ENCODE data around the gene INPP5A. TPM values are rescaled to one million over a fixed set of nuclear protein-coding genes. Genes with fewer than 3 reads are reported as not detected.

The INPP5A gene
- total RNA-seq, 4 donors from 2014 or later = 31.2 to 51.8 (median 41.5) TPM

DNA sequence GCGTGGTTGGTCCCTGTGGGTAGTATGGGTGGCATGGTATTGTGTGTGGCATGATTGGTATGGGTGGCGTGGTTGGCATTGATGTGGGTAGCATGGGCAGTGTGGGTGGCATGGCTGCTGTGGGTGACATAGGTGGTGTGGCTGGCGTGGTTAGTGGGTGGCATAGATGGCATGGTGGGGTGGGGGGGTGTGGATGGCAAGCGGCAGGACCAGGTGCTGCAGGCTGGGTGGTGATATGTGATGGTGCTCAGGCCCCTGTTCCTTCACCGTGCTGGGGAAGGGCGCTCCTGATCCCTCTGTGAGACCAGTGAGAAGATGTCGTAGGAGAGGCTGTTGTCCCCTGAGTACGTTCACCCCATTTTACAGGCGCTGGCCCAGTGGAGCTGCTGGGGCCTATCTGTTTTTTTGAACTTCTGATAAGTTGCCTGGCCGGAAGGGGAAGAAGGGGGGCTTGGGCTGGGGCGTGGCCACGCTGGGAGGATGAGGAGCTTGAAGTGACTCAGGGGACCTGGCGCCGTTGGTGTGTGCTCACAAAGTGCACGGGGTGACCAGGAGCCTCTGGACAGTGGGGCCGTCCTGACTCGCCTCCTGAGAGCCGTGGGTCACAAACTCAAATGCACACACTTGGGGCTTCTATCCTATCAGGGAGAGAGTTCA, 17.5 kb downstream of the INPP5A start:
- no peak for TF ChIP-seq POLR2A (IDR thresholded peaks at IDR 0.05)
- TF ChIP-seq, protein P1, sequence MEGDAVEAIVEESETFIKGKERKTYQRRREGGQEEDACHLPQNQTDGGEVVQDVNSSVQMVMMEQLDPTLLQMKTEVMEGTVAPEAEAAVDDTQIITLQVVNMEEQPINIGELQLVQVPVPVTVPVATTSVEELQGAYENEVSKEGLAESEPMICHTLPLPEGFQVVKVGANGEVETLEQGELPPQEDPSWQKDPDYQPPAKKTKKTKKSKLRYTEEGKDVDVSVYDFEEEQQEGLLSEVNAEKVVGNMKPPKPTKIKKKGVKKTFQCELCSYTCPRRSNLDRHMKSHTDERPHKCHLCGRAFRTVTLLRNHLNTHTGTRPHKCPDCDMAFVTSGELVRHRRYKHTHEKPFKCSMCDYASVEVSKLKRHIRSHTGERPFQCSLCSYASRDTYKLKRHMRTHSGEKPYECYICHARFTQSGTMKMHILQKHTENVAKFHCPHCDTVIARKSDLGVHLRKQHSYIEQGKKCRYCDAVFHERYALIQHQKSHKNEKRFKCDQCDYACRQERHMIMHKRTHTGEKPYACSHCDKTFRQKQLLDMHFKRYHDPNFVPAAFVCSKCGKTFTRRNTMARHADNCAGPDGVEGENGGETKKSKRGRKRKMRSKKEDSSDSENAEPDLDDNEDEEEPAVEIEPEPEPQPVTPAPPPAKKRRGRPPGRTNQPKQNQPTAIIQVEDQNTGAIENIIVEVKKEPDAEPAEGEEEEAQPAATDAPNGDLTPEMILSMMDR (IDR thresholded peaks at IDR 0.05) = no peak
- no peak for DNase-seq (ENCODE audit: low spot score in 2 of 2)
- 81 to 82% methylated on average over 18 of the region's 18 CpGs for WGBS, 2 donors

DNA sequence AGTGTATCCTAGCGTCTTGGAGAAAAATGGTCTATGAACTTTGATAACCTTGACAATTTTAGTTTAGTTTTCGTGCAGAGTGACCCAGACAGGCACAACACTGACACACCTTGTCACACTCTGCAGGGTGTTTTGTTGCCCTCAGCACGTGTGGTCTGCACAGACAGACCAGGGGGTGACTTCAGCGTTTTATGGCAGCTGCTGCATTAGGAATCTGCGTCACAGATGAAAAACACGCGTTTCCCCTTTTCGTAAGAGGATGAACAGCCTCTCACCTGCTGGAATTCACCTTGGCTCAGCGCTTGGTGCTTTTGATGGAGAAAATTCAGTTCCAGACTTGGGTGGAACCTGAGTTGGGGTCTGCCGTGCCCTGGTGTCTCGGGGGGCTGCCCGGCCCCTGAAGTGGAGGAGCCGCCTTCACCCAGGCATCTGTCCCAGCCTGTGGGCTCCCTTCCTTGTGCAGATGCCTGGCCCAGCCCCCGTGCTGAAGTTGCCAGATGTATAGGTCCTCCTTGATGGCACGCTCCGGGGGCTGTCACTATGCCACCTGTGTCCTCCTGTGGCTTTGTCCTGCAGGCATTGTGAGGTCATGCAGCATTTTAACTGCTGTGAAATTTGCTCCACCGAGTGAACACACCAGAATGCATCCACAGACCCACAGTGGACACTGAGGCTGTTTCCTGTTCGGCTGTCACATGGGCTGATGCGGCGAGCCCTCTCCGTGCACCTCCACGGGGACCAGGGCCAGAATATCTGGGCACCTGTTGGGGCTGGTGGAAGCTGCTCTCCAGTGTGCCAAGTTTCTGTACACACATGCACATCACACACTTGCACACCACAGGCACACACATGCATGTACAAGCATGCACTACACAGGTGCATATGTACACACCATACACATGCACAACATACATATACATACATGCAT, 18.3 kb downstream of the INPP5A start:
- no peak for DNase-seq (ENCODE audit: low spot score in 2 of 2)
- TF ChIP-seq, protein P1 (IDR thresholded peaks at IDR 0.05) = no peak
- TF ChIP-seq POLR2A (IDR thresholded peaks at IDR 0.05) = no peak
- intact Hi-C loops (cut with DNase I; ENCODE audit: low total_unique reads) = no loop called here
- WGBS, 2 donors = 80 to 86% methylated on average over 21 to 22 of the region's 22 CpGs
- no peak overlapping the region for H3K4me3 ChIP-seq (ENCODE audit: low read depth, poor library complexity, severe bottlenecking)

More for the DNA sequence above, 17.5 kb downstream of the INPP5A start:
- intact Hi-C loops (cut with DNase I; ENCODE audit: low total_unique reads) = no loop called here
- no peak overlapping the region for H3K4me3 ChIP-seq (ENCODE audit: low read depth, poor library complexity, severe bottlenecking)

DNA sequence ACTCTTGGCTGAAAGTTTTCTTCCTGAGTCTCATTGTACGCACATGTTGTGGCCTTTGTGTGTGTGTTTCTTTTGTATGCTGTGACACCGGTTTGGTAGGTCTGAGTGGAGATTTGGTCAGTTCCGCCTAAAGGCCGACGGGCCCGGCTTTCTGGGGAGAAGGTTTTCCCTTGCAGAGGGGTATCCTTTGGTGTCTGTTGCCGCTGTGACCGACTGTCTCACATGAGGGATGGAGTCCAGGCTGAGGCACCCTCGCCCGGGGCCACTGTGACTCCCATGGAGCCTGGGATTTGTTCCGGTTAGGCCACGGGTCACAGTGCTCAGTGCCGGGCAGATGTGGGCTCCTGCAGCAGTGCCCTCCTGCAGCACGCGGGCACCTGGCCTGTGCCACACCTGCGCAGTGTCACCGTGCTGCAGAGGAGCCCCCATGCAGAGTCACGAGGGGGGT, 19.4 kb downstream of the INPP5A start:
- H3K4me3 ChIP-seq (ENCODE audit: low read depth, poor library complexity, severe bottlenecking) = no peak overlapping the region
- DNase-seq (ENCODE audit: low spot score in 2 of 2) = no peak
- WGBS, 2 donors = 91 to 94% methylated on average over 17 to 18 of the region's 18 CpGs
- TF ChIP-seq, protein P1 (IDR thresholded peaks at IDR 0.05) = no peak
- no peak for TF ChIP-seq POLR2A (IDR thresholded peaks at IDR 0.05)
- intact Hi-C loops (cut with DNase I; ENCODE audit: low total_unique reads) = no loop called here

DNA sequence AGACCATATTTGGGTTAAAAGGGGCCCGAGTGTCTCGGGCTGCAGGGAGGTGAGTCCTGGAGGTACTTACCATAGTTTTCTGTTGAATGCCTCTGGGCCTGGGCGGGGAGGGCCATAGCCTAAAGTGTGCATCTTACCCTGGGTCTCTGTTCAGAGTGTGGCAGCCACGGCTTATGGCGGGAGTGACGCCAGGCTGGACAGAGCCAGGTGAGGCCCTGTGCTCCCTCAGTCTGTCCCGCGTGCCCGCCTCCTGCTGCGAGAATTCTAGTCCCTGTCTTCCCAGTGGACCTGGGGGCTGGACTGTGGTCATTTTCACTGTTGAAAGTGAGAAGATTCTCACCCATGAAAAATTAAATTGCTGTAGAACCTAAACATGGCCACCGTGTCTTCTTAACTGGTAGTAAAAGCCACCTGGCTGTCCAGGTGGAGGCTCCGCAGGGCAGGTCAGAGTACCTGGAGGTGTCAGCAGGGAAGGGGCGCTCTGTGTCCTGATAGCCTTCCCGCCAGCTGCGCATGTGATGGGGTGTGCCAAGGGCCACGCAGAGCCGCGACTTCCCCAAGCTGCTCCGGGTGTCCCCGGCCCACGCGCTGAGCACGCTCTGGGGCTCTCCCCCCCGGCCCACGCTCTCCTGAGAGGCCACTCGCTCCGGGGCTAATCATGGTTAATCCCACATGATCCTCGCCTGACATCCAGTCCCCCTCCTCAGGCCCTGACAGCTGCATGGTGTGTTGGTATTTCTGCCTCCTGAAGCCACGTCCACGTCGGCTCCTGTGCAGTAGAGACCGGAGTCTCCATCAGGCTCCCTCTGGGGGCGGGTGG, 20.3 kb downstream of the INPP5A start:
- 92 to 94% methylated on average over 30 to 33 of the region's 33 CpGs for WGBS, 2 donors
- H3K4me3 ChIP-seq (ENCODE audit: low read depth, poor library complexity, severe bottlenecking) = no peak overlapping the region
- DNase-seq (ENCODE audit: low spot score in 2 of 2) = no peak
- intact Hi-C loops (cut with DNase I; ENCODE audit: low total_unique reads) = no loop called here
- no peak for TF ChIP-seq POLR2A (IDR thresholded peaks at IDR 0.05)
- TF ChIP-seq, protein P1 (IDR thresholded peaks at IDR 0.05) = no peak

DNA sequence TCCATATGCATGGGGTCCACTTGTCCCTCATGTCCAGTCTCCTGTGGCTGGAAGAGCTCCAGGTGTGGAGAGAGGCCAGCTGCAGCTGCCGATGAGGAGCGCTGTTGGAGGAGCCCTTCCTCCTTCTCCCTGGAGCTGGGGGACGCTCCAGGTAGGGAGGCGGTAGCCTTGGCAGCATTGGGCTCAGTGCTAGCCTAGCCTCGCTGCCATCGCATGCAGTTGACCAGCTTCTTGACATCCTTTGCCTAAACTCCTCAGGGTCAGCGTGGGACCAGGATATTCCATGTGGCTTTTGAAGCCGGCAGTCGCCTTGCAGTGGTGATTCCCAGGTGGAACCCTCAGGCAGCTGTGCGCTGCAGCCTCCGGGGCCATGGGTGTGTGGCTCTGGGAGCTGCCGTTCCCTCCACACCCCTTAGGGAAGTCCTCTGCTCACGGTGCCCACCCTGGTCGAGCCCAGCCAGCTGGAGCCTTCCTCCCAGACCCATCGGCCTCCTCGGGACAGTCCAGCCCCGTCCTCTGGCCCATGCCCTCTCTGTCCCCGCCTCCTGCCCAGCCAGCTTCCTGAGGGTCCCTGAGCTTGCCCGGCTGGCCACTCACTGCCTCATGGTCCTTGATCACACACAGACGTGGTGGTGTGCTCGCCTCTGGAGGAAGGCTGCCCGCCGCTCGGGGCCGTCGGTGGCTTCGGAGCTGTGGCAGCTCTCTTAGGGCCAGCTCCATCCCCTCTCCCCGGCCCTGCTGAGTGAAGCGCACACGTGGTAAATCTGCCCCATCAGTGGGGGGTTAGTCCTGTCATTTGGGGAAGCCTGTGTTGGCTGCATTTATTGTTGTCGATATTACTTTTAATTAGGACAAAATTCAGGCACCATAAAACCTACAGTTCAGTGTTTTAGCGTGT, 21.2 kb downstream of the INPP5A start:
- TF ChIP-seq, protein P1 (IDR thresholded peaks at IDR 0.05) = no peak
- TF ChIP-seq POLR2A (IDR thresholded peaks at IDR 0.05) = no peak
- no peak overlapping the region for H3K4me3 ChIP-seq (ENCODE audit: low read depth, poor library complexity, severe bottlenecking)
- intact Hi-C loops (cut with DNase I; ENCODE audit: low total_unique reads) = no loop called here
- DNase-seq (ENCODE audit: low spot score in 2 of 2) = no peak
- 91% methylated on average over 23 to 32 of the region's 32 CpGs for WGBS, 2 donors

All from lower leg skin (tissue), 4 donors.